Stimulated activated CD4-positive, alpha-beta T cell treated with anti-CD3 and anti-CD28 coated beads, Interleukin-15, amount 100 ng/mL, for 48 hours (primary cell): ENCODE results near the gene CHAMP1.
"Not testable (repeated sequence)": the region's sequence is repeated elsewhere in the genome, so short reads cannot be mapped to it uniquely, and the experiment has no call there.

Experiments used
- DNase-seq, 2 donors: peaks; one replicate each; pipeline ENCODE4 v3.0.0-alpha.2; 2020; ENCODE audit warnings: low read depth in 2 of 2

CHAMP1 gene

DNA sequence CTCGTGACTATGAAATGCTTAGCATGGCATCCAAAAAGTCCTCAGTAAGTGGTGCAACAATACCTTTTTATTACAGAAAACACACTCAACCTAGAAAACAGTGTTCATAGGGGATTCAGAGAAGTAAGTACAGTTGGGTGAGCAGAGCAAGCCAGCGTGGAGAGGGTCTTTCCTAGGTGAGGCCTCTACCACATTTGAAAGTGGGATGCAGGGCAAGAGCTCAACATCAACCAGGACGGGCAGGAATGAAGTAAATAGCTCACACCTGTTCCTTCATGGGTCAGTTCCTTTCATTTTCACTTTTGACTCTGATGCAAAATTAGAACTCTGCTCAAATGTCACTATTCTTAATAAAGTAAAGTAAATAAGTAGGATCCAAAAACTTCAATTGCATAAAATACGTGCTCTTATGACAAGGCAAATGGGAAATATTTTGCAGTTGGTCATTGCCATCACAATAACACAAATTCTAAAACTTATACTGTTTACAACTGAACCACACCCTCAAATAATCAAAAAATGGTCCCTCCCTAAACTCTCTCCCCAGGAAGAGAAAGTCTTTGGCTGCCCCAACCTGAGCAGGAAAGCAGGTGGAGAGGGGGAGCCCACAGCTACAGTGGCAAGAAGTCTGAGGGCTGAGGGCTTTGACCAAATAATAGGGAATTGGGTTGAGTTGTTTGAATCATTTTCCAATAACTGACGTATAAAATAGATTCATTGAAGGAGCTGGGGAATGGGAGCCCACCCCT lies 20.2 kb downstream of the CHAMP1 start:
- no peak for DNase-seq

DNA sequence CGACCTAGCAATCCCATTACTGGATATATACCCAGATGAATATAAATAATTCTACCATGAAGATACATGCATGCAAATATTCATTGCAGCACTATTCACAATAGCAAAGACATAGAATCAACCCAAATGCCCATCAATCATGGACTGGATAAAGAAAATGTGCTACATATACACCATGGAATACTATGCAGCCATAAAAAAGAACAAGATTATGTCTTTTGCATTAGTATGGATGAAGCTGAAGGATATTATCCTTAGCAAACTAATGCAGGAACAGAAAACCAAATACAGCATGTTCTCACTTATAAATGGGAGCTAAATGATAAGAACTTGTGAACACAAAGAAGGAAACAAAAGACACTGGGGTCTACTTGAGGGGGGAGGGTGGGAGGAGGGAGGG lies 22.2 kb downstream of the CHAMP1 start:
- DNase-seq: not testable (repeated sequence)

- DNase-seq: no peak
These were observed 24.7 kb downstream of the CHAMP1 start for GRCh38 chr13:114338959-114339358.

DNA sequence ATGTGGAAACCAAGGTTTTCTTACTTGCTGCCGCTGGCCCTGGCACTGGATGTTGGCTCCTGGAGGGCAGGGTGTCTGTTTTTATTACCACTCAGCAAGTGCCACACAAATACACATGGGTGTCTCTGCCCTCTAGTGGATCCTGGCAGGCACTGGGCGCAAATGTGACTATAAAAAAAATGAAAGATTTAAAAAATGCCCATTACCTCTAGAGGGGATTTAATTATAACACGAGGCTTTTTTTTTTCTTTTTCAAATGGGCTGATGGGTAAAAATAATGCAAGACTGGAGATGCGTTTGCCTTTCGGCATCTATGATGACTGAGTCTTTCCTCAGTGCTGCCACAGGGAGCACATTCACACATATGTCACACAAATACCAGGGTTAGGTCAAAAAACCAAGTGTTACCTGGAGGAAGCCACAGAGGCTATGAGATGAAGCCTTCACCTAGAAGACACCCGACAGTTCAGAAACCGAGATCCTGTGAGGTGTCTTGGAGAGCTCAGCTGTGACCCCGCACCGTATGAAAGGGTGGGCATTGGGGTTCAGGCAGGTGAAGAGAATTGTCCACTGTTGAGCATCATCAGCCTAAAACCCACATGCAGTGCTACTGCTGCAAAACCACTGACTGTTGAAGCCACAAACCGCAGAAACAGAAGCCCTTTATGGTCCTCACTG lies 25.7 kb downstream of the CHAMP1 start:
- no peak for DNase-seq

DNA sequence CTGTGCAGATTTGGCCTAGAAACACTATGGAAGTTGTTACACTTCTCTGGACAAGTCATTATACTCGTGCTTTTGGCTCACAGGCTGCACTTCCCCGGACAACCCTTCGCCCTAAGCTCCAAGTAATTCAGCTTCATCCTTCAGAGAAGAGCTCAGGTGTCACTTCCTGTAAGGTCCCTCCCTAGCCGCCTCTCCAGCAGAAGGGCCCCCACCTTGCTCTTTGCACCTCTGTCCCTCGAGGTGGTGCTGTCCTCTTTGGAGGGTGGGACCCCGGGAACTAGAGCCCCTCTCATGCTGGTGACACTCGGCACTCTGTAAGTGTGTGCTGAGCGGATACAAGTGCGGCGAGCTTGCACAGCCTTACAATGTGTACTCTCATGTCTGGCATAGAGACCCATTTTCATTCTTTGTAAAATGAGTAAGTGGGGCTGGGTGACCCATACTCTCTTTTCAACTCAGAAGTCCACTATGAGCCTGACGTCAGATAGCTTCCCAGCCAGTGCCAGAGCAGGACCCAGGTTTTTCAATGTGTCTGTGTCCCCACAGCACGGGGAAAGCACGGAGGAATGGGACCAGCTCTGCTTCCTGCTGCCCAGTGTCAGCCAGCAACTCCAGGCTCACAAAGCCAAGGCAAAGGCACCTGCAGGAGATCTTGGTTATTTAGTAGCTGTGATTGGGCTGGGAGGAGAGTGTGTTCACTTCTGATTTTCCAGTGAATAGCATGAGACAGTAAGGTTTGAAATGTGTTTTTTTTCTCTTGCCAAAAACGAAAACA lies 26.9 kb downstream of the CHAMP1 start:
- no peak for DNase-seq

GRCh38 chr13:114347256-114347655 lies 33.0 kb downstream of the CHAMP1 start:
- not testable (repeated sequence) for DNase-seq

GRCh38 chr13:114352763-114353162 lies 38.5 kb downstream of the CHAMP1 start:
- not testable (repeated sequence) for DNase-seq

- DNase-seq: not testable (repeated sequence)
These were observed 39.1 kb downstream of the CHAMP1 start for GRCh38 chr13:114353382-114353781.
